ENCODE data around the gene AFF2.

AFF2 gene

GRCh38 chrX:148500423-148501385 lies at the start of gene AFF2:
AFF2 (plus strand) TSS chrX:148500617; CDS start chrX:148501098, 481 bp downstream.
- peak; percentile 2 for DNase-seq (ENCODE audit: extremely low spot score, insufficient read length, low read depth)
- FAIRE-seq: no peak

GRCh38 chrX:148457279-148457678 lies 43.1 kb upstream of the AFF2 start:
- FAIRE-seq: peak; percentile 69
- DNase-seq (ENCODE audit: extremely low spot score, insufficient read length, low read depth): no peak

GRCh38 chrX:148459343-148459742 lies 41.1 kb upstream of the AFF2 start:
- DNase-seq (ENCODE audit: extremely low spot score, insufficient read length, low read depth) (no peak), FAIRE-seq (peak; percentile 95)

GRCh38 chrX:148466292-148466691 lies 34.1 kb upstream of the AFF2 start:
- no peak for DNase-seq (ENCODE audit: extremely low spot score, insufficient read length, low read depth)
- FAIRE-seq: peak; percentile 47

- no peak for FAIRE-seq
Observed at GRCh38 chrX:148470324-148470723, 30.1 kb upstream of the AFF2 start.

GRCh38 chrX:148474030-148474429 lies 26.4 kb upstream of the AFF2 start:
- DNase-seq (ENCODE audit: extremely low spot score, insufficient read length, low read depth): no peak
- no peak for FAIRE-seq

More at GRCh38 chrX:148470324-148470723, 30.1 kb upstream of the AFF2 start:
- no peak for DNase-seq (ENCODE audit: extremely low spot score, insufficient read length, low read depth)

GRCh38 chrX:148492057-148492456 lies 8.4 kb upstream of the AFF2 start:
- DNase-seq (ENCODE audit: extremely low spot score, insufficient read length, low read depth): no peak
- no peak for FAIRE-seq

- DNase-seq (ENCODE audit: extremely low spot score, insufficient read length, low read depth) (no peak), FAIRE-seq (no peak)
Observed at GRCh38 chrX:148495176-148495575, 5.2 kb upstream of the AFF2 start.

- no peak for DNase-seq (ENCODE audit: extremely low spot score, insufficient read length, low read depth)
- FAIRE-seq: no peak
Observed at GRCh38 chrX:148498067-148498466, 2.4 kb upstream of the AFF2 start.

- DNase-seq (ENCODE audit: extremely low spot score, insufficient read length, low read depth): no peak
Observed at GRCh38 chrX:148499638-148500422, 587 bp upstream of the AFF2 start.

GRCh38 chrX:148501386-148502066 lies 1.1 kb downstream of the AFF2 start:
- peak; percentile 21 for FAIRE-seq
- DNase-seq (ENCODE audit: extremely low spot score, insufficient read length, low read depth): no peak

More at GRCh38 chrX:148499638-148500422, 587 bp upstream of the AFF2 start:
- FAIRE-seq: no peak

- FAIRE-seq: no peak
- no peak for DNase-seq (ENCODE audit: extremely low spot score, insufficient read length, low read depth)
Observed at GRCh38 chrX:148504506-148504905, 4.1 kb downstream of the AFF2 start.

- DNase-seq (ENCODE audit: extremely low spot score, insufficient read length, low read depth): no peak
- no peak for FAIRE-seq
Observed at GRCh38 chrX:148507418-148507817, 7.0 kb downstream of the AFF2 start.

- FAIRE-seq (no peak), DNase-seq (ENCODE audit: extremely low spot score, insufficient read length, low read depth) (no peak)
Observed at GRCh38 chrX:148512453-148512852, 12.0 kb downstream of the AFF2 start.

GRCh38 chrX:148513661-148514060 lies 13.2 kb downstream of the AFF2 start:
- FAIRE-seq (no peak), DNase-seq (ENCODE audit: extremely low spot score, insufficient read length, low read depth) (no peak)

GRCh38 chrX:148517176-148517575 lies 16.8 kb downstream of the AFF2 start:
- no peak for FAIRE-seq
- DNase-seq (ENCODE audit: extremely low spot score, insufficient read length, low read depth): no peak

GRCh38 chrX:148522006-148522405 lies 21.6 kb downstream of the AFF2 start:
- DNase-seq (ENCODE audit: extremely low spot score, insufficient read length, low read depth) (no peak), FAIRE-seq (no peak)

GRCh38 chrX:148523303-148524080 lies 23.1 kb downstream of the AFF2 start:
- no peak for FAIRE-seq

GRCh38 chrX:148530464-148531077 lies 30.2 kb downstream of the AFF2 start:
- FAIRE-seq (peak; percentile 73), DNase-seq (ENCODE audit: extremely low spot score, insufficient read length, low read depth) (no peak)

More at GRCh38 chrX:148523303-148524080, 23.1 kb downstream of the AFF2 start:
- DNase-seq (ENCODE audit: extremely low spot score, insufficient read length, low read depth): no peak
